GM12891 (cell line): ENCODE results near the gene CCDC38.

Experiments
- POLR2A ChIP-seq: IDR thresholded peaks from 2 replicates; pipeline ENCODE4 v1.6.1; 2011; ENCODE audit warnings: low read depth, low read length, control low read depth
- POLR2AphosphoS5 ChIP-seq: IDR thresholded peaks from 2 replicates; pipeline ENCODE4 v1.6.1; 2011; ENCODE audit warnings: low read depth, low read length, control low read depth
- SPI1 ChIP-seq: IDR thresholded peaks from 2 replicates; pipeline ENCODE4 v1.6.1; 2011; ENCODE audit warnings: low read depth, low read length, control low read depth
- TAF1 ChIP-seq: IDR thresholded peaks from 2 replicates; pipeline ENCODE4 v1.6.1; 2011; ENCODE audit warnings: low read depth, low read length, control low read depth

GRCh38 chr12:95977764-95978305 lies 35.4 kb upstream of the CCDC38 start:
- TF ChIP-seq SPI1 (no peak), POLR2AphosphoS5 (no peak), POLR2A (no peak), TAF1 (no peak)
